Loucy (cell line): Measurements from ENCODE around the gene IGSF21.

Source experiments
- EZH2phosphoT487 ChIP-seq: fragments of 200-600 bp; IDR thresholded peaks from 2 replicates; pipeline ENCODE4 v1.6.1; 2018; ENCODE audit warnings: antibody characterized with exemption, mild to moderate bottlenecking, moderate library complexity, borderline replicate concordance
- TF ChIP-seq, protein P1 (sequence below): fragments of 200-600 bp; sonication (generic); conservative IDR thresholded peaks from 2 replicates; pipeline ENCODE4 v1.5.1; 2014; ENCODE audit warnings: mild to moderate bottlenecking, antibody characterized with exemption, low read length

DNA sequence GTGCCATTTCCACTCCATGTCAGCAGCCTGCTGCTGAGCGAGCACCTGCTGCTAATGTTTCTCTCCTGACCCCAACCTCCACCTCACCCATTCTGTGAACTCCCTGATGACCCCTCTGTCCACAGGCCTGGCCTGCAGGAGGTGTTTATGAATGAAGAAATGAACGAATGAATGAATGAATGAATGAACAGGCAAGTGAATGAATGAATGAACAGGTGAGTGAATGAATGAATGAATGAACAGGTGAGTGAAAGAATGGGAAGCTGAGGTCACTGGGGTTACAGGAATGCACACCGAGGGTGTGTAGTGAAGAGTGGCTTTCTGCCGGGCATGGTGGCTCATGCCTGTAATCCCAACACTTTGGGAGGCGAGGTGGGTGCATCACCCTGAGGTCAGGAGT, 173.4 kb downstream of the IGSF21 start:
- TF ChIP-seq EZH2phosphoT487 = no peak
- TF ChIP-seq, protein P1, sequence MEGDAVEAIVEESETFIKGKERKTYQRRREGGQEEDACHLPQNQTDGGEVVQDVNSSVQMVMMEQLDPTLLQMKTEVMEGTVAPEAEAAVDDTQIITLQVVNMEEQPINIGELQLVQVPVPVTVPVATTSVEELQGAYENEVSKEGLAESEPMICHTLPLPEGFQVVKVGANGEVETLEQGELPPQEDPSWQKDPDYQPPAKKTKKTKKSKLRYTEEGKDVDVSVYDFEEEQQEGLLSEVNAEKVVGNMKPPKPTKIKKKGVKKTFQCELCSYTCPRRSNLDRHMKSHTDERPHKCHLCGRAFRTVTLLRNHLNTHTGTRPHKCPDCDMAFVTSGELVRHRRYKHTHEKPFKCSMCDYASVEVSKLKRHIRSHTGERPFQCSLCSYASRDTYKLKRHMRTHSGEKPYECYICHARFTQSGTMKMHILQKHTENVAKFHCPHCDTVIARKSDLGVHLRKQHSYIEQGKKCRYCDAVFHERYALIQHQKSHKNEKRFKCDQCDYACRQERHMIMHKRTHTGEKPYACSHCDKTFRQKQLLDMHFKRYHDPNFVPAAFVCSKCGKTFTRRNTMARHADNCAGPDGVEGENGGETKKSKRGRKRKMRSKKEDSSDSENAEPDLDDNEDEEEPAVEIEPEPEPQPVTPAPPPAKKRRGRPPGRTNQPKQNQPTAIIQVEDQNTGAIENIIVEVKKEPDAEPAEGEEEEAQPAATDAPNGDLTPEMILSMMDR = no peak
